HepG2 (cell line): ENCODE data around the gene APRT. TPM values are rescaled to one million over a fixed set of nuclear protein-coding genes. Genes with fewer than 3 reads are reported as not detected.

ENCODE experiments used
- ATAC-seq: fragments of 200-7000 bp; cut with Tn5 transposase; 3 replicates; pipeline ENCODE4 v1.9.1; 2020; ENCODE audit warnings: mild to moderate bottlenecking, moderate library complexity
- BruUV-seq: library from RNA; stranded (reverse); fragments of 400-500 nt; replicated peaks from 2 replicates; lab custom pipeline; 2021; lab: Mats Ljungman, UMichigan
- CTCF ChIA-PET: fragments of 300-600 bp; formaldehyde crosslinking; extraction: SDS; loops from one replicate; lab custom pipeline; 2021; ENCODE audit warnings: low total read pairs, inconsistent platforms, low intra/inter-chr PET ratio; lab: Yijun Ruan, JAX
- POLR2A ChIA-PET: fragments of 350-600 bp; sonication (Branson Sonifier 250); formaldehyde crosslinking; loops from one replicate; lab custom pipeline; 2020; ENCODE audit warnings: antibody characterized with exemption, inconsistent platforms; lab: Yijun Ruan, JAX
- DNase-seq: peaks from one replicate; pipeline ENCODE4 v3.0.0-alpha.2; 2015; ENCODE audit warnings: low spot score
- FAIRE-seq: peaks from 3 replicates; lab custom pipeline; 2011; peaks lifted over from hg19 to GRCh38; lab: Jason Lieb, UNC
- H2AFZ ChIP-seq: one replicate; pipeline ENCODE4 v1.6.1; 2011; ENCODE audit warnings: low read length, inconsistent platforms
- H3K27ac ChIP-seq: fragments of 300-600 bp; 3 replicates; pipeline ENCODE4 v1.8.0; 2011; ENCODE audit warnings: mixed run types, mild to moderate bottlenecking, mixed read lengths, low read length, inconsistent platforms; ENCODE audit not compliant: insufficient read depth; ENCODE audit errors: extremely low read length
- H3K27me3 ChIP-seq, 2 experiments: fragments of 200-600 bp in 1 of 2; 2 replicates in 1 of 2; 3 replicates in 1 of 2; pipeline versions ENCODE4 v1.6.0 to v1.8.0; 2011; ENCODE audit warnings: low read length in 2 of 2, mild to moderate bottlenecking in 2 of 2, moderate library complexity in 2 of 2, inconsistent platforms in 1 of 2; ENCODE audit not compliant: insufficient read depth in 2 of 2, control insufficient read depth in 1 of 2
- H3K36me3 ChIP-seq, 2 experiments: fragments of 200-600 bp in 1 of 2; replicated peaks in 1 of 2; 2 replicates in 1 of 2; 3 replicates in 1 of 2; pipeline versions ENCODE4 v1.5.1 to v1.8.0; 2011; ENCODE audit warnings: low read length in 2 of 2, inconsistent platforms in 1 of 2; ENCODE audit not compliant: insufficient read depth in 2 of 2, control insufficient read depth in 1 of 2
- H3K4me1 ChIP-seq: 2 replicates; pipeline ENCODE4 v1.5.1; 2012; ENCODE audit warnings: low read length, inconsistent platforms; ENCODE audit not compliant: insufficient read depth
- H3K4me2 ChIP-seq: 2 replicates; pipeline ENCODE4 v1.6.0; 2011; ENCODE audit warnings: low read depth, low read length, inconsistent platforms
- H3K4me3 ChIP-seq, 3 experiments: fragments of 200-600 bp in 1 of 3; sonication (generic), shearing (Covaris generic) in 1 of 3; replicated peaks in 1 of 3; 2 replicates each; pipeline ENCODE4 v1.5.1; 2011 to 2016; ENCODE audit warnings: low read length in 3 of 3, inconsistent platforms in 2 of 3, low read depth in 2 of 3, mild to moderate bottlenecking in 2 of 3, control low read depth in 1 of 3, mixed read lengths in 1 of 3; ENCODE audit not compliant: insufficient read depth in 1 of 3
- H3K79me2 ChIP-seq: one replicate; pipeline ENCODE4 v1.6.1; 2011; ENCODE audit warnings: low read length, inconsistent platforms; ENCODE audit not compliant: insufficient read depth
- H3K9ac ChIP-seq: 2 replicates; pipeline ENCODE4 v1.6.0; 2011; ENCODE audit warnings: mild to moderate bottlenecking, low read depth, low read length, inconsistent platforms; ENCODE audit not compliant: insufficient read depth
- H3K9me3 ChIP-seq: 2 replicates; pipeline ENCODE4 v1.5.1; 2012; ENCODE audit warnings: mild to moderate bottlenecking, low read length
- H4K20me1 ChIP-seq: 2 replicates; pipeline ENCODE4 v1.6.0; 2011; ENCODE audit warnings: inconsistent platforms, mild to moderate bottlenecking, low read length, moderate library complexity; ENCODE audit not compliant: insufficient read depth
- CEBPG ChIP-seq: IDR thresholded peaks from 2 replicates; pipeline ENCODE4 v1.6.1; 2016
- EEA1 ChIP-seq: sonication (generic); formaldehyde crosslinking; IDR thresholded peaks from 2 replicates; pipeline ENCODE4 v1.5.1; 2020; ENCODE audit warnings: mild to moderate bottlenecking, missing genetic modification reagents, borderline replicate concordance
- EED ChIP-seq: sonication (generic); formaldehyde crosslinking; IDR thresholded peaks from 2 replicates; pipeline ENCODE4 v1.5.0; 2020; ENCODE audit warnings: mild to moderate bottlenecking, missing genetic modification reagents
- FOXJ3 ChIP-seq: sonication (generic); formaldehyde crosslinking; IDR thresholded peaks from 2 replicates; pipeline ENCODE4 v1.4.0; 2020; ENCODE audit warnings: missing genetic modification reagents, mild to moderate bottlenecking, borderline replicate concordance
- HNRNPUL1 ChIP-seq: fragments of 200-400 bp; formaldehyde crosslinking; IDR thresholded peaks from 2 replicates; pipeline ENCODE4 v1.6.1; 2017; ENCODE audit warnings: low read depth, mild to moderate bottlenecking, low read length, moderate library complexity
- ISL2 ChIP-seq: sonication (generic); formaldehyde crosslinking; IDR thresholded peaks from 2 replicates; pipeline ENCODE4 v1.5.0; 2020; ENCODE audit warnings: missing genetic modification reagents
- JUN ChIP-seq: sonication (generic); formaldehyde crosslinking; IDR thresholded peaks from 2 replicates; pipeline ENCODE4 v1.4.0; 2020; ENCODE audit warnings: mild to moderate bottlenecking, missing genetic modification reagents
- KDM4B ChIP-seq: sonication (generic); formaldehyde crosslinking; IDR thresholded peaks from 2 replicates; pipeline ENCODE4 v1.4.0; 2020; ENCODE audit warnings: missing genetic modification reagents
- MED13 ChIP-seq: sonication (generic); formaldehyde crosslinking; IDR thresholded peaks from 2 replicates; pipeline ENCODE4 v1.5.0; 2020; ENCODE audit warnings: missing genetic modification reagents
- NFE2 ChIP-seq: sonication (generic); formaldehyde crosslinking; IDR thresholded peaks from 2 replicates; pipeline ENCODE4 v1.4.0; 2020; ENCODE audit warnings: missing genetic modification reagents
- NFYC ChIP-seq: IDR thresholded peaks from 2 replicates; pipeline ENCODE4 v1.6.1; 2016; ENCODE audit warnings: missing genetic modification reagents, missing compliant biosample characterization
- RAD21 ChIP-seq: fragments of 450-650 bp; formaldehyde crosslinking; IDR thresholded peaks from 2 replicates; pipeline ENCODE4 v1.5.0; 2020; ENCODE audit warnings: mild to moderate bottlenecking
- RXRA ChIP-seq: sonication (generic); formaldehyde crosslinking; IDR thresholded peaks from 2 replicates; pipeline ENCODE4 v1.5.1; 2020; ENCODE audit warnings: missing genetic modification reagents
- ZBTB3 ChIP-seq: sonication (generic); formaldehyde crosslinking; IDR thresholded peaks from 2 replicates; pipeline ENCODE4 v1.4.0; 2020; ENCODE audit warnings: low read depth, mild to moderate bottlenecking, moderate library complexity, missing genetic modification reagents, borderline replicate concordance
- ZNF260 ChIP-seq: sonication (generic); formaldehyde crosslinking; IDR thresholded peaks from 2 replicates; pipeline ENCODE4 v1.4.0; 2020; ENCODE audit warnings: missing genetic modification reagents, low read depth, mild to moderate bottlenecking, borderline replicate concordance
- ZNF333 ChIP-seq: sonication (generic); formaldehyde crosslinking; IDR thresholded peaks from 2 replicates; pipeline ENCODE4 v1.4.0; 2020; ENCODE audit warnings: mild to moderate bottlenecking, missing genetic modification reagents, borderline replicate concordance
- ZNF629 ChIP-seq: sonication (generic); formaldehyde crosslinking; conservative IDR thresholded peaks from 2 replicates; pipeline ENCODE4 v1.5.0; 2020; ENCODE audit warnings: missing genetic modification reagents
- ZNF766 ChIP-seq: sonication (generic); formaldehyde crosslinking; IDR thresholded peaks from 2 replicates; pipeline ENCODE4 v1.5.0; 2020; ENCODE audit warnings: missing genetic modification reagents, borderline replicate concordance
- ZNF772 ChIP-seq: sonication (generic); formaldehyde crosslinking; IDR thresholded peaks from 2 replicates; pipeline ENCODE4 v1.5.0; 2020; ENCODE audit warnings: mild to moderate bottlenecking, missing genetic modification reagents
- ZSCAN21 ChIP-seq: sonication (generic); formaldehyde crosslinking; IDR thresholded peaks from 2 replicates; pipeline ENCODE4 v1.8.0; 2022; ENCODE audit warnings: mild to moderate bottlenecking, missing genetic modification reagents, moderate library complexity, borderline replicate concordance
- WGBS: methylation state at CpG from one replicate; pipeline ENCODE4 v1.1.6; 2017; ENCODE audit warnings: low lambda C conversion rate; 5-methylcytosine and 5-hydroxymethylcytosine counted together
- in situ Hi-C: cut with HindIII; loops from 2 replicates; pipeline ENCODE4 v1.10.0; 2017; ENCODE audit warnings: low pct_unique_long_range_greater_than_20kb; ENCODE audit not compliant: extremely low pct_ligation_motif_present
- intact Hi-C: fragments of 100-400 bp; cut with micrococcal nuclease; formaldehyde crosslinking; loops from one replicate; pipeline ENCODE4 v1.10.0; 2022; ENCODE audit not compliant: unreplicated experiment
- polyA plus RNA-seq, 8 experiments: library from polyadenylated mRNA; depleted of rRNA in 3 of 8; stranded (reverse) in 7 of 8; unstranded in 1 of 8; fragments of >200 nt; fragmentation: Illumina TruSeq in 4 of 8; extraction: Trizol in 4 of 8; gene quantifications; 2 replicates each; pipeline versions ENCODE4 v1.2.1 to v1.2.3, GENCODE V29; 2011 to 2016; ENCODE audit warnings: low read depth in 4 of 8, missing spikeins in 1 of 8, mixed read lengths in 1 of 8; ENCODE audit not compliant: insufficient read depth in 1 of 8
- total RNA-seq, 5 experiments: library from RNA; depleted of rRNA; stranded (reverse); fragments of >200 nt; fragmentation: Illumina TruSeq; extraction: Trizol; gene quantifications; 2 replicates each; pipeline ENCODE4 v1.2.3, GENCODE V29; 2016; ENCODE audit warnings: low read depth in 1 of 5
- TF ChIP-seq, protein P1 (sequence below): sonication (generic); formaldehyde crosslinking; IDR thresholded peaks from 2 replicates; pipeline ENCODE4 v1.4.0; 2020; ENCODE audit warnings: missing genetic modification reagents
- TF ChIP-seq, protein P2 (sequence below): sonication (generic); formaldehyde crosslinking; IDR thresholded peaks from 2 replicates; pipeline ENCODE4 v1.8.0; 2022; ENCODE audit warnings: mild to moderate bottlenecking, missing genetic modification reagents, borderline replicate concordance

APRT gene
- total and polyA plus RNA-seq, 2 of the 13 experiments (the other 11 are each of a cell fraction or from before 2014, with no cell fraction given), result 155 to 242 TPM

- Histone ChIP-seq H3K9me3 (no peaks in the 10 kb centered on the region), H3K4me1 (peaks cover 36% of the 10 kb centered on the region), H2AFZ (no peak overlapping the region), H3K4me2 (peak overlapping the region; percentile 98), H4K20me1 (peaks cover 14% of the 10 kb centered on the region; the same call in 1 of the 2 replicates), H3K27me3 (peaks cover 0 to 3% of the 10 kb centered on the region in 2 experiments; a peak in 1 of 5 replicates), H3K36me3 (peaks cover 7 to 21% of the 10 kb centered on the region in 2 experiments; a peak in 4 of 5 replicates), H3K4me3 (peak overlapping the region; percentile 72 to 90 (median 74)), H3K9ac (peak overlapping the region; percentile 90), H3K27ac (peak overlapping the region; percentile 76), H3K79me2 (peaks cover 21% of the 10 kb centered on the region)
- DNase-seq (peak; percentile 44), ATAC-seq (no peak), FAIRE-seq (peak; percentile 46)
- ChIA-PET POLR2A (interaction anchor here (1.6 to 4.9 kb wide), 6 partner anchors 28 to 405 kb away, joined by 3 to 36 read pairs (median 10); partner anchors contain the start of genes GALNS, TRAPPC2L and ZNF778), CTCF (interaction anchor here (0.6 to 0.8 kb wide), 2 partner anchors 9 to 69 kb away, joined by 3 read pairs; no protein-coding TSS in a partner anchor)
- intact Hi-C loops, result loop anchor here (5.0 kb wide), 1 partner anchor 55 kb away; no protein-coding TSS in a partner anchor
- 29% methylated on average over 31 of the region's 37 CpGs for WGBS
- in situ Hi-C loops, result loop anchor here (5.0 kb wide), 1 partner anchor 45 kb away; the partner anchor contains the start of genes GALNS and TRAPPC2L
- no TSS peak for BruUV-seq
- TF ChIP-seq ZBTB3 (CRISPR knock-in tag), result 0 out of 2 replicates have a peak, but pooled peaks have one; percentile 17
- TF ChIP-seq RXRA (CRISPR knock-in tag), result peak; percentile 55; the same call in 1 of the 2 replicates
- TF ChIP-seq, protein P1, sequence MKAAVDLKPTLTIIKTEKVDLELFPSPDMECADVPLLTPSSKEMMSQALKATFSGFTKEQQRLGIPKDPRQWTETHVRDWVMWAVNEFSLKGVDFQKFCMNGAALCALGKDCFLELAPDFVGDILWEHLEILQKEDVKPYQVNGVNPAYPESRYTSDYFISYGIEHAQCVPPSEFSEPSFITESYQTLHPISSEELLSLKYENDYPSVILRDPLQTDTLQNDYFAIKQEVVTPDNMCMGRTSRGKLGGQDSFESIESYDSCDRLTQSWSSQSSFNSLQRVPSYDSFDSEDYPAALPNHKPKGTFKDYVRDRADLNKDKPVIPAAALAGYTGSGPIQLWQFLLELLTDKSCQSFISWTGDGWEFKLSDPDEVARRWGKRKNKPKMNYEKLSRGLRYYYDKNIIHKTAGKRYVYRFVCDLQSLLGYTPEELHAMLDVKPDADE (CRISPR knock-in tag), result no peak
- 0 out of 2 replicates have a peak, but pooled peaks have one; percentile 13 for TF ChIP-seq FOXJ3 (CRISPR knock-in tag)
- TF ChIP-seq ZNF772 (CRISPR knock-in tag), result 0 out of 2 replicates have a peak, but pooled peaks have one; percentile 37
- no peak for TF ChIP-seq NFYC (CRISPR knock-in tag)
- TF ChIP-seq JUN (CRISPR knock-in tag), result no peak
- TF ChIP-seq RAD21 (CRISPR knock-in tag), result peak; percentile 4; the same call in 1 of the 2 replicates
- TF ChIP-seq ZNF766, result no peak
- TF ChIP-seq ZNF333 (CRISPR knock-in tag), result no peak
- TF ChIP-seq EED, result 0 out of 2 replicates have a peak, but pooled peaks have one; percentile 86
- TF ChIP-seq KDM4B (CRISPR knock-in tag), result no peak
- no peak for TF ChIP-seq HNRNPUL1
- TF ChIP-seq ZSCAN21 (CRISPR knock-in tag), result 0 out of 2 replicates have a peak, but pooled peaks have one; percentile 6
- TF ChIP-seq ZNF260 (CRISPR knock-in tag), result no peak
- TF ChIP-seq ISL2, result no peak
- TF ChIP-seq, protein P2, sequence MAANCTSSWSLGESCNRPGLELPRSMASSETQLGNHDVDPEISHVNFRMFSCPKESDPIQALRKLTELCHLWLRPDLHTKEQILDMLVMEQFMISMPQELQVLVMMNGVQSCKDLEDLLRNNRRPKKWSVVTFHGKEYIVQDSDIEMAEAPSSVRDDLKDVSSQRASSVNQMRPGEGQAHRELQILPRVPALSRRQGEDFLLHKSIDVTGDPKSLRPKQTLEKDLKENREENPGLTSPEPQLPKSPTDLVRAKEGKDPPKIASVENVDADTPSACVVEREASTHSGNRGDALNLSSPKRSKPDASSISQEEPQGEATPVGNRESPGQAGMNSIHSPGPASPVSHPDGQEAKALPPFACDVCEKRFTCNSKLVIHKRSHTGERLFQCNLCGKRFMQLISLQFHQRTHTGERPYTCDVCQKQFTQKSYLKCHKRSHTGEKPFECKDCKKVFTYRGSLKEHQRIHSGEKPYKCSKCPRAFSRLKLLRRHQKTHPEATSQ (CRISPR knock-in tag), result peak; percentile 4; the same call in 1 of the 2 replicates
- no peak for TF ChIP-seq ZNF629
- TF ChIP-seq EEA1 (CRISPR knock-in tag), result no peak
- TF ChIP-seq NFE2, result no peak
- peak; percentile 69 for TF ChIP-seq CEBPG (CRISPR knock-in tag)
- TF ChIP-seq MED13 (CRISPR knock-in tag), result no peak
Measured at GRCh38 chr16:88812513-88813268, 963 bp upstream of the APRT start.
